ENCODE measurements around the gene SLC48A1.

Gene SLC48A1

DNA sequence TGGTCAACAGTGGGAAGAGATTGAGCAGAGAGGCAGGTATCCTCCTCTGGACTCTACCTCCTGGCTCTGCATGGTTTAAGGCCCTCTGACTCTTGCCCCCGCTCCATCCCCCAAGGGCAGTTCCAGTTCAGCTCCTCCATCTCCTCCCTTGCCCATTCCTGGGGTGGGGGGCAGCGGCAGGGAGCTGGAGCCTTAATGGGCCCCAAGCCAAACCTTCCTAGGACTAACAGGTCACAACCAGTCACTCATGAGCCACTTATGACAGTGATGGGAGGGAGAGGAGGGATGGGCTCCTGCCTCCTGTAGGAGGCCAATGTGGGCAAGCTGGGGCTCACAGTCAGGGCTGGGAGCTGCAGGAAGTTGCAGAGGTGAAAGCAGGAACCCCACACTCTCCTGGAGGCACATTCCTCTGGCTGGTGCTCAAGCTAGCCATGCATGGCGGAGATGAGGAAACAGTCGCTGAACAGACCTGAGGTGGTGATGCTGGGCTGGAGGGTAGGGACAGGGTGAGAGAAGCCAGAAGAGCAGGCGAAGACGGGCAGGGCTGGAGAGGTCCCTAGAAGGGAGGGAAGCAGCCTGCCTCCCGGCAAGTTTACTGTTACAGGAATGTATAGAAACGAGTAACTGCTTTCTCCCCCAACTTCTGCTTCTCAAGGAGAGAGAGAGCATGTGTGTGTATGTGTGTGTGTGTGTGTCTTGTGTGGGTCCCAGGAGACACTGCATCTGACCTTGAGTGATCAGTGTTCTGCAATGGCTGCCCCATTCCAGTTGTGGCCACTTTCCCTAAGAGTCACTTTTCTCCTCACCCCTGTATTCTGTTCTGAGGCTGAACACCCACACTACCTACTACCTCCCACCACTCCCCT is 9.3 kb upstream of the SLC48A1 start:
- H3K4me3 ChIP-seq (ENCODE audit: low read depth in 1 of 2, low read length in 2 of 2), result no peak overlapping the region
- H3K27ac ChIP-seq (ENCODE audit: low read length), result no peak overlapping the region
- H3K9me3 ChIP-seq (ENCODE audit: control insufficient read depth in 1 of 2, low read length in 2 of 2), result no peaks in the 10 kb centered on the region
- H3K4me1 ChIP-seq (ENCODE audit: control insufficient read depth in 1 of 2, insufficient read depth in 2 of 2, low read length in 2 of 2), result peaks cover 0 to 13% of the 10 kb centered on the region in 2 donors
- no peaks in the 10 kb centered on the region for H3K36me3 ChIP-seq (ENCODE audit: control insufficient read depth in 1 of 2, insufficient read depth in 2 of 2, low read length in 2 of 2)
- H3K27me3 ChIP-seq (ENCODE audit: low read depth, low read length), result no peaks in the 10 kb centered on the region

DNA sequence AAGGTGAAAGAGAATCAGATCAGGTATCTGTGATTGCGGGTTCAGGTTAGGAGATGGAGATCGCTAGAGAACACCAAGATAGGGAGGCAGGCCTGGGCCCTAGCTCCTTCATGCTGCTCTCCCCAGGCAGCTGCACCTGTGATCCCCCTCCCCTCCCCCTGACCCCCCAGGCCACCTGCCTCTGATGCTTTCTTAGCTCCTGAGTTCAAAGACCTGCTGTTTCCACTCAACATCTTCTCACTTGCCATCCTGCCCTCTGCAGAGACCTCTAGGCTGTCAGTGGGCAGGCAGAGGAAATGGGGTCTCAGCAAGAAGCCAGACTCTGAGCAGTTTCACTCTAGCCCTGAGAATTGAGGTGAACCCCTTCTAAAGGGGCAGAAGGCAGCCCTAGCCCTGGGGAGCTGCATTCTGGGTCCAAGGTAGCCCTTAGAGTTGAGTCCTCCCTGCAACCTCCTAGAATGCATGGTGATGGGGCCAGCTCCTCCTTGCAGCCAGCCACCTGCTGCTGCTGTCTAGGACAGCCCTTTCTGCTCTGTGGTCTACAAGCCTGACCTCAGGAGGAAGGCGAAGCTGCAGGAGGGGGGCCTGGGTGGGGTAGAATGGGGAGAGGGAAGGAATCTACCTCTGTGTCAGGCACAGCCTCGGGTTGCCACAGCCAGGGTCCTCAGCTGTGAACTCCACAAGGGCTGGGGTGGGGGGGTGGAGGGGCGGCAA is 6.4 kb upstream of the SLC48A1 start:
- H3K9me3 ChIP-seq (ENCODE audit: control insufficient read depth in 1 of 2, low read length in 2 of 2), result no peaks in the 10 kb centered on the region
- no peaks in the 10 kb centered on the region for H3K36me3 ChIP-seq (ENCODE audit: control insufficient read depth in 1 of 2, insufficient read depth in 2 of 2, low read length in 2 of 2)
- H3K4me3 ChIP-seq (ENCODE audit: low read depth in 1 of 2, low read length in 2 of 2), result no peak overlapping the region
- peaks cover 0 to 6% of the 10 kb centered on the region in 2 donors for H3K4me1 ChIP-seq (ENCODE audit: control insufficient read depth in 1 of 2, insufficient read depth in 2 of 2, low read length in 2 of 2)
- H3K27ac ChIP-seq (ENCODE audit: low read length), result no peak overlapping the region
- H3K27me3 ChIP-seq (ENCODE audit: low read depth, low read length), result no peaks in the 10 kb centered on the region

DNA sequence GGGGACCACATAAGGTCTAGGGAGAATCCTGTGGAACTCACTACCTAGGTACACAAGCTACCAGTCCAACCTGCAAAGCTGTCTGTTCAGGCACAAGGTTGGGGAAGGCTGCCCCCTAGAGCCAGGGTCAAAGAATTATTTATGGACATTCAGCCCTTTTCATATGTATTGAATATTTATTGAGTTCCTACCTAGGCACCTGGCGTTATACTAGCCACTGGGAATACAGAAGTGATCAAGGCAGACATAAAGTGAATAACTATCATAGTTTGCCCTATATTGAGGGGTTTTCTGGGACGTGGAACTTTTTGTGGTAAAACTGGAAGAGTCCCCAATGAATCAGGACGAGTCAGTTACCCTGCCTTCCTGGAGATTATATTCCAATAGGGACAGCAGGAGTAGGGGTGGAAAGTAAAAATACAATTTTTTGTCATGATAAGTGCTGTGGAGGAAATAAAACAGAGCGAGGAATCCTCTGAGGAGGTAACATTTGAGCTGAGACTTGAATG is 5.8 kb upstream of the SLC48A1 start:
- Histone ChIP-seq H3K4me1 (ENCODE audit: control insufficient read depth in 1 of 2, insufficient read depth in 2 of 2, low read length in 2 of 2) (peaks cover 0 to 6% of the 10 kb centered on the region in 2 donors), H3K27ac (ENCODE audit: low read length) (no peak overlapping the region), H3K27me3 (ENCODE audit: low read depth, low read length) (no peaks in the 10 kb centered on the region), H3K4me3 (ENCODE audit: low read depth in 1 of 2, low read length in 2 of 2) (no peak overlapping the region), H3K36me3 (ENCODE audit: control insufficient read depth in 1 of 2, insufficient read depth in 2 of 2, low read length in 2 of 2) (no peaks in the 10 kb centered on the region), H3K9me3 (ENCODE audit: control insufficient read depth in 1 of 2, low read length in 2 of 2) (no peaks in the 10 kb centered on the region)

DNA sequence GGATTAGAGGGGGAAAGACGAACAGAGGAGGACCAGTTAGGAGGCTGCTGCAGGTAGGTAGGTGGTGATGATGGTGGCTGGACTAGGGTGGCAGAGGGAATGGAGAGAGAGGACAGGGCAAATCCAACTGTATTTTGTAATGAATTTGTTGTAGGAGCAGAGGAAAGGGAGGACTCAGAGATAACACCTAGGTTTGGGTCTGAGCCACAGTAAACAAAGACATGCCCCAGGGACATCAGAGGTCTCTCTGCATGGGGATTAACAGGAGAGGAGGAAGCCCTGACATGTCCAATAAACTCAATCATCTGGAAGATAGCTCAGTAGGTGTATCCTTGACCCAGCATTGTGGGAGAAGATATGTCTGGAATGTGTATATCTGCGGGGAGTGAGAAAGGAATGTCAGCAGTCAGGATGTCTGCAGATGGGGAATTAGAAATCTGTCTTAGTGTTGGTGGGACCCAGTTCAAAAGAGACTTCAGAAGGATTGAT is 4.7 kb upstream of the SLC48A1 start:
- H3K27ac ChIP-seq (ENCODE audit: low read length), result no peak overlapping the region
- H3K4me3 ChIP-seq (ENCODE audit: low read depth in 1 of 2, low read length in 2 of 2), result no peak overlapping the region
- no peaks in the 10 kb centered on the region for H3K27me3 ChIP-seq (ENCODE audit: low read depth, low read length)
- H3K36me3 ChIP-seq (ENCODE audit: control insufficient read depth in 1 of 2, insufficient read depth in 2 of 2, low read length in 2 of 2), result no peaks in the 10 kb centered on the region
- H3K4me1 ChIP-seq (ENCODE audit: control insufficient read depth in 1 of 2, insufficient read depth in 2 of 2, low read length in 2 of 2), result peaks cover 0 to 6% of the 10 kb centered on the region in 2 donors
- no peaks in the 10 kb centered on the region for H3K9me3 ChIP-seq (ENCODE audit: control insufficient read depth in 1 of 2, low read length in 2 of 2)

DNA sequence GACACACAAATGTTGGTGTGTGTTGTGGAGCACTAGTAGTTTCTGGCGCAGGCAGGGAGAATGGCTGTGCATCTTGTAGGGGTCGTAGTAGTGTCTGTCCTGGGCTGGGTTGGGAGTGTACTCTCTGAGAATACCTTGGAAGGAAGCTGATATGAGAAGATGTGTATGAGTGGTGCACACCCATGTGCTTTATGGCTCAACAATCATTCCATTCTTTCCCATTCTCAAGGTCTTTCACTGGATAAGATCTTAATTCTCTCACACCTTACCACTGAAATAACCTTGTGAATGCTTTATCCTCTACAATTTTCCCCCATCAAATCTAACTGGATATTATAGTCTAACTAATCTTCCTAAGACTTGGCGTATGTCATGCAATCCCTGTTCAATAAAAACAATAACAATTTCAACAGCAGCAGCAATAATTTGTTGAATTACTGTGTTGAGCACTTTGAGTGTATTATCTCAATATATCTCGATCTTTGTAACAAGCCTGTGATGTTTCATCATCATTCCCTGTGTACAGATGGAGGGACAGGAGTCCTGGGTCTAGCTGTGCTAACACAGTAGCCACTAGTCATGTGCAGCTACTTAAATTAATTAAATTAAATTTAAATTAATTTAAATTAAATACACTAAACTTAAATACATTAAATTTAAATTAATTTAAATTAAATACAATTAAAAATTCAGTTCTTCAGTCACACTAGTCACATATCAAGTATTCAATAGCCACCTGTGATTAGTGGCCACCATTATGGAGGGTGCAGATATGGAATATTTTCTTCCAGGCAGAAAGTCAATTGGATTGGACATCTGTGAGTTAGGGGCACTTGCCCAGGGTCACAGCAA is 3.6 kb upstream of the SLC48A1 start:
- Histone ChIP-seq H3K4me1 (ENCODE audit: control insufficient read depth in 1 of 2, insufficient read depth in 2 of 2, low read length in 2 of 2) (peaks cover 0 to 14% of the 10 kb centered on the region in 2 donors), H3K36me3 (ENCODE audit: control insufficient read depth in 1 of 2, insufficient read depth in 2 of 2, low read length in 2 of 2) (no peaks in the 10 kb centered on the region), H3K4me3 (ENCODE audit: low read depth in 1 of 2, low read length in 2 of 2) (no peak overlapping the region), H3K27me3 (ENCODE audit: low read depth, low read length) (no peaks in the 10 kb centered on the region), H3K27ac (ENCODE audit: low read length) (no peak overlapping the region), H3K9me3 (ENCODE audit: control insufficient read depth in 1 of 2, low read length in 2 of 2) (no peaks in the 10 kb centered on the region)

DNA sequence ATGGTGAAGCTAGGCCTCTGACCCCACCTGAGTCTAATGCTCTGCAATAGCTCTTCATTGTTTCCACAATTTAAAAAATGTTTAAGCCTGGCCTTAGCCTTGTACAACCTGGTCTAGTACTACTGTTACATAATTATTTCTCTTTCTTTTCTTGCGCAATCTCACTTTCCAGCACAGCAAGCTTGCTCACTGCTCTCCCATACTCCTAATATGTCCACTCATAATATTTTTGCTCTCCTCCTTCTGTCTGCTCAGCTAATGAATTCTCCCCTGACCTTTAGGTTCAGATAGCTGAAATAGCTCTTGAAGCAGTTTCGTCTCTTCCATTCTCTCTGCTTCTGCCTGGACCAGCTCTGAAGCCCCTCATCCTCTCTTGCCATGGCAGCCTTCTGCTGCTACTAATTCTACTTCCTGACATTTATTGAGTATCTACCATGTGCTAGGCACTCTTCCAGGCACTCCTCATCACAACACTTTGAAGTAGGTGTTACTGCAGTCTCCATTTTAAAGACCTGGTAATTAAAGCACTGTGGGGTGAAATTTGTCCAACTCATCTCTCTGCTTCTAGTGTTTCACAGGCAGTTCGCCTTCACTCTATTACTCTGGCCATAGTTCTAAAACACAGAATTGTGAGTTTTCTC is 2.8 kb upstream of the SLC48A1 start:
- no peaks in the 10 kb centered on the region for H3K27me3 ChIP-seq (ENCODE audit: low read depth, low read length)
- no peak overlapping the region for H3K27ac ChIP-seq (ENCODE audit: low read length)
- H3K4me3 ChIP-seq (ENCODE audit: low read depth in 1 of 2, low read length in 2 of 2), result no peak overlapping the region
- H3K4me1 ChIP-seq (ENCODE audit: control insufficient read depth in 1 of 2, insufficient read depth in 2 of 2, low read length in 2 of 2), result peaks cover 5 to 22% of the 10 kb centered on the region in 2 donors
- H3K36me3 ChIP-seq (ENCODE audit: control insufficient read depth in 1 of 2, insufficient read depth in 2 of 2, low read length in 2 of 2), result no peaks in the 10 kb centered on the region
- no peaks in the 10 kb centered on the region for H3K9me3 ChIP-seq (ENCODE audit: control insufficient read depth in 1 of 2, low read length in 2 of 2)

DNA sequence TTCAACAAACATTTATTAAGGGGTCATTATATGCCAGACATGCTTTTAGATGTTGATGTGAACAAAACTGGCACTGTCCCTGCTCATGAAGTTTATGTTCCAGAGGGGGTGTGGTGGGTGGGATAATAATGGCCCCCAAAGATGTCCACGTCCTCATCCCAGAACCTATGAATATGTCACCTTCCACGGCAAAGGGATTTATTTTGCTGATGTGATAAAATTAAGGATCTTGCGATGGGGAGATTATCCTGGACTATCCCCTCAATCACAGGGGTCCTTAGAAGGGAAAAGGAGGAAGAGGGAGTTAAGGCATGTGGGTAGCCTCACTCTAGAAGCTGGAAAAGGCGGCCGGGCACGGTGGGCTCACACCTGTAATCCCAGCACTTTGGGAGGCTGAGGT is 1.7 kb upstream of the SLC48A1 start:
- Histone ChIP-seq H3K27me3 (ENCODE audit: low read depth, low read length) (no peaks in the 10 kb centered on the region), H3K36me3 (ENCODE audit: control insufficient read depth in 1 of 2, insufficient read depth in 2 of 2, low read length in 2 of 2) (no peaks in the 10 kb centered on the region), H3K4me1 (ENCODE audit: control insufficient read depth in 1 of 2, insufficient read depth in 2 of 2, low read length in 2 of 2) (peaks cover 13 to 26% of the 10 kb centered on the region in 2 donors), H3K27ac (ENCODE audit: low read length) (no peak overlapping the region), H3K9me3 (ENCODE audit: control insufficient read depth in 1 of 2, low read length in 2 of 2) (no peaks in the 10 kb centered on the region), H3K4me3 (ENCODE audit: low read depth in 1 of 2, low read length in 2 of 2) (no peak overlapping the region)

DNA sequence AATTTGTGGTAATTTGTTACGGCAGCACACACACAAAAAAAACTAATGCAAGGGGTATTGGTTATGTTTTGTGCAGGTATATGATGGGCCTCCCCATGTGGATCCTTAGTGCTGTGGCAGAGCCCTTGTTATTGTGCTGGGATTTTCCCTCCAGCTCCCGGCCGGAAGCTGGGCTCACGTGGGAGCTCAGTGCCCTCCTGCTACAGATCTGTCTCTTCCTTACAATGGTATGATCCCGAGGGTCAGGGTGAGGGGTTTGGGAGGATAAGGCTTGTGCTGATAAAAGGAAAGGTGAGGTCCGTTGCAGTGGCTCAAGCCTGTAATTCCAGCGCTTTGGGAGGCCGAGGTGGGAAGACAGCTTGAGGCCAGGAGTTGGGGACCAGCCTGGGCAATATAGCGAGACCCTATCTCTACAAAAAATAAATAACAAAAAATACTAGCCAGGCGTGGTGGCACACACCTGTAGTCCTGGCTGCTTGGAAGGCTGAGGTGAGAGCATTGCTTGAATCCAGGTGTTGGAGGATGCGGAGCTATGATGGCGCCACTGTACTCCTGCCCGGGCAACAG is 861 bp upstream of the SLC48A1 start:
- no peaks in the 10 kb centered on the region for H3K9me3 ChIP-seq (ENCODE audit: control insufficient read depth in 1 of 2, low read length in 2 of 2)
- H3K27me3 ChIP-seq (ENCODE audit: low read depth, low read length), result no peaks in the 10 kb centered on the region
- H3K36me3 ChIP-seq (ENCODE audit: control insufficient read depth in 1 of 2, insufficient read depth in 2 of 2, low read length in 2 of 2), result no peaks in the 10 kb centered on the region
- peaks cover 21 to 35% of the 10 kb centered on the region in 2 donors for H3K4me1 ChIP-seq (ENCODE audit: control insufficient read depth in 1 of 2, insufficient read depth in 2 of 2, low read length in 2 of 2)
- peak overlapping the region; percentile 26 to 78 for H3K4me3 ChIP-seq (ENCODE audit: low read depth in 1 of 2, low read length in 2 of 2)
- no peak overlapping the region for H3K27ac ChIP-seq (ENCODE audit: low read length)

DNA sequence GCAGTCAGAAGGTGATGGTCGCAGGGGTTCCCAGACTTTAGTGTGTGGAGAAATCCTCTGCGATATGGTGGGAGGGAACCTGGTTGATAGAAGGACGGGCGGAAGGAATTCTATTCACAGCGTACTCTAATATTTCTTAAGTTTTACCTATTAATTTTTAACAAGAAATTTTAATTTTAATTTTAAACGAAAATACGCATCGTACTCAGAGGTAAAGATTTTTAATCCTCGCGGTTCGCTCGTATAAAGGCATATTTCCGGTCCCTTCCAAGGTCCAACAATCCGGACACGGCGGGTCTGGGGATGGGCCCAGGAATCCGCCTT is 338 bp upstream of the SLC48A1 start:
- H3K9me3 ChIP-seq (ENCODE audit: control insufficient read depth in 1 of 2, low read length in 2 of 2), result no peaks in the 10 kb centered on the region
- peak overlapping the region; percentile 26 to 78 for H3K4me3 ChIP-seq (ENCODE audit: low read depth in 1 of 2, low read length in 2 of 2)
- H3K36me3 ChIP-seq (ENCODE audit: control insufficient read depth in 1 of 2, insufficient read depth in 2 of 2, low read length in 2 of 2), result no peaks in the 10 kb centered on the region
- H3K4me1 ChIP-seq (ENCODE audit: control insufficient read depth in 1 of 2, insufficient read depth in 2 of 2, low read length in 2 of 2), result peaks cover 21 to 40% of the 10 kb centered on the region in 2 donors
- no peaks in the 10 kb centered on the region for H3K27me3 ChIP-seq (ENCODE audit: low read depth, low read length)
- no peak overlapping the region for H3K27ac ChIP-seq (ENCODE audit: low read length)

DNA sequence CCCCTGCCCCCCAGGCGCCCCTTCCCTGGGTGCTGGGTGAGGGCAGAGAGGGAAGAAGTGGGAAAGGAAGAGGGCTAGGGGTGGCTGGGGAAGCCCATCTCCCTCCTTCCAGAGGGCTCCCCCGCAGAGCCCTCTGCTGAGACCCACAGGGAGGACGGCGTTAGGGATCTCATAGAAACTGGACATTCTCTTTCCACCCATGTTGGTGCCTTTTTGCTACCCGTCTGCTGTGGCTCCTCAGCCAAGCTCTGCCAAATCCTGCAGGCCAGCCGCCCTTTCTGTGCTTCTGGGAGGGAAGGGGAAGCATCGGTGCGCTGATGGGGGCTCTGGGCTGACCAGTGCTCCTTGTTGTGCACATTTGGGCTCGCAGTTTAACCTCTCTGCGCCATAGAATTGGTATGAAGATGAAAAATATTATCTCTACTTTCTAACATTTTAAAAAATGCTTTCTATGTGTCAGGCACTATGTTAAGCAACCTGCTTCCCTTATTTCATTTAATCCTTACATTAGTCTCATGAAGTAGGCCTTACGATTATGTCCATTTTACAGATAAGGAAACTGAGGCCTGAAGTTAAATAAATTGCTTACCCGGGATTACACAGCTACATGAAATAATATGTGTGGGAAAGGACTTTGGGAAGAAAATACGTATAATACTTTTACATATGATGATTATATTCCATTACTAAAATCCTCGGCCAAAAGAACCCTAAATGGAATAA is 981 bp downstream of the SLC48A1 start:
- H3K4me3 ChIP-seq (ENCODE audit: low read depth in 1 of 2, low read length in 2 of 2), result peak overlapping the region; percentile 60 to 78
- no peaks in the 10 kb centered on the region for H3K9me3 ChIP-seq (ENCODE audit: control insufficient read depth in 1 of 2, low read length in 2 of 2)
- no peak overlapping the region for H3K27ac ChIP-seq (ENCODE audit: low read length)
- peaks cover 21 to 53% of the 10 kb centered on the region in 2 donors for H3K4me1 ChIP-seq (ENCODE audit: control insufficient read depth in 1 of 2, insufficient read depth in 2 of 2, low read length in 2 of 2)
- no peaks in the 10 kb centered on the region for H3K36me3 ChIP-seq (ENCODE audit: control insufficient read depth in 1 of 2, insufficient read depth in 2 of 2, low read length in 2 of 2)
- H3K27me3 ChIP-seq (ENCODE audit: low read depth, low read length), result no peaks in the 10 kb centered on the region
